Liver (tissue), 9 donors: Measurements from ENCODE around the gene ENC1. TPM values are rescaled to one million over a fixed set of nuclear protein-coding genes. Genes with fewer than 3 reads are reported as not detected.
A peak's percentile ranks its signal among the peaks of the same experiment; 100 is the strongest.

Experiments
- DNase-seq: peaks from one replicate; pipeline ENCODE4 v3.0.0-alpha.2; 2017; ENCODE audit warnings: low spot score
- H3K27ac ChIP-seq, 2 donors: one replicate each; pipeline ENCODE4 v1.7.0; 2013; ENCODE audit warnings: inconsistent platforms in 2 of 2, low read length in 2 of 2, control low read depth in 1 of 2, low read depth in 1 of 2, mild to moderate bottlenecking in 1 of 2
- H3K27me3 ChIP-seq, 4 donors: one replicate each; pipeline versions ENCODE4 v1.6.1 to v1.7.0; 2013; ENCODE audit warnings: low read length in 3 of 4, inconsistent platforms in 1 of 4, mild to moderate bottlenecking in 1 of 4, moderate library complexity in 1 of 4; ENCODE audit not compliant: control insufficient read depth in 4 of 4, insufficient read depth in 4 of 4
- H3K36me3 ChIP-seq, 4 donors: one replicate each; pipeline versions ENCODE4 v1.6.1 to v1.7.0; 2013; ENCODE audit warnings: low read length in 3 of 4, mild to moderate bottlenecking in 3 of 4, low read depth in 1 of 4, moderate library complexity in 1 of 4; ENCODE audit not compliant: control insufficient read depth in 4 of 4, insufficient read depth in 3 of 4
- H3K4me1 ChIP-seq, 4 donors: one replicate each; pipeline versions ENCODE4 v1.6.1 to v1.7.0; 2013; ENCODE audit warnings: low read length in 3 of 4, mild to moderate bottlenecking in 3 of 4, moderate library complexity in 1 of 4; ENCODE audit not compliant: control insufficient read depth in 4 of 4, insufficient read depth in 4 of 4
- H3K4me3 ChIP-seq, 3 donors: one replicate each; pipeline versions ENCODE4 v1.6.1 to v1.7.0; 2013; ENCODE audit warnings: low read length in 3 of 3, control low read depth in 1 of 3, low read depth in 1 of 3, mild to moderate bottlenecking in 1 of 3
- H3K9ac ChIP-seq, 2 donors: one replicate each; pipeline ENCODE4 v1.7.0; 2013; ENCODE audit warnings: low read length in 2 of 2, mild to moderate bottlenecking in 2 of 2, moderate library complexity in 2 of 2, control low read depth in 1 of 2, low read depth in 1 of 2
- H3K9me3 ChIP-seq, 4 donors: one replicate each; pipeline versions ENCODE4 v1.6.1 to v1.7.0; 2013; ENCODE audit warnings: low read length in 3 of 4; ENCODE audit not compliant: control insufficient read depth in 4 of 4
- EGR1 ChIP-seq, 2 donors: IDR thresholded peaks; 2 replicates each; pipeline ENCODE4 v1.6.1; 2016 to 2018; ENCODE audit warnings: antibody characterized with exemption in 2 of 2, low read depth in 2 of 2
- FOXA1 ChIP-seq: IDR thresholded peaks from 2 replicates; pipeline ENCODE4 v1.6.1; 2016; ENCODE audit warnings: antibody characterized with exemption
- GABPA ChIP-seq, 2 donors: IDR thresholded peaks in 1 of 2; conservative IDR thresholded peaks in 1 of 2; 2 replicates each; pipeline ENCODE4 v1.6.1; 2016; ENCODE audit warnings: antibody characterized with exemption in 2 of 2, mild to moderate bottlenecking in 1 of 2, moderate library complexity in 1 of 2
- HNF4G ChIP-seq: IDR thresholded peaks from 2 replicates; pipeline ENCODE4 v1.6.1; 2016; ENCODE audit warnings: antibody characterized with exemption
- JUND ChIP-seq, 2 donors: IDR thresholded peaks; 2 replicates each; pipeline ENCODE4 v1.6.1; 2016; ENCODE audit warnings: antibody characterized with exemption in 2 of 2
- RAD21 ChIP-seq, 2 donors: IDR thresholded peaks; 2 replicates each; pipeline ENCODE4 v1.6.1; 2016; ENCODE audit warnings: antibody characterized with exemption in 2 of 2, mild to moderate bottlenecking in 2 of 2
- RXRA ChIP-seq, 2 donors: IDR thresholded peaks; 2 replicates each; pipeline ENCODE4 v1.6.1; 2017 to 2018; ENCODE audit warnings: antibody characterized with exemption in 2 of 2, mild to moderate bottlenecking in 1 of 2
- TAF1 ChIP-seq: conservative IDR thresholded peaks from 2 replicates; pipeline ENCODE4 v1.6.1; 2016; ENCODE audit warnings: antibody characterized with exemption, mild to moderate bottlenecking
- YY1 ChIP-seq: IDR thresholded peaks from 2 replicates; pipeline ENCODE4 v1.6.1; 2016; ENCODE audit warnings: antibody characterized with exemption, mild to moderate bottlenecking
- whole genome bisulfite sequencing: extraction: QIAGEN DNeasy Blood & Tissue Kit; methylation state at CpG from one replicate; pipeline ENCODE4 v1.1.7; 2013; 5-methylcytosine and 5-hydroxymethylcytosine counted together
- polyA plus RNA-seq, 2 donors: library from polyadenylated mRNA; stranded (reverse) in 1 of 2; unstranded in 1 of 2; fragments of 200-250 nt in 1 of 2; fragments of >200 nt in 1 of 2; fragmentation: Nextera tagmentation in 1 of 2; extraction: Ambion mirVana in 1 of 2; gene quantifications; one replicate each; pipeline versions ENCODE4 v1.2.1 to v1.2.3, GENCODE V29; 2013 to 2015
- total RNA-seq, 2 donors: library from RNA; depleted of rRNA; stranded (reverse); fragments of >200 nt; gene quantifications; one replicate each; pipeline ENCODE4 v1.2.3, GENCODE V29; 2014
- TF ChIP-seq, protein P1 (sequence below): IDR thresholded peaks from 2 replicates; pipeline ENCODE4 v1.6.1; 2016; ENCODE audit warnings: antibody characterized with exemption
- TF ChIP-seq, protein P2 (sequence below): IDR thresholded peaks from 2 replicates; pipeline ENCODE4 v1.6.1; 2016; ENCODE audit warnings: antibody characterized with exemption
- TF ChIP-seq, protein P3 (sequence below): fragments of 150-350 bp; IDR thresholded peaks from 2 replicates; pipeline ENCODE4 v1.5.1; 2017; ENCODE audit warnings: improper control_type of control experiment, low read depth, low read length; ENCODE audit not compliant: missing input control
- TF ChIP-seq, protein P4 (sequence below): IDR thresholded peaks from 2 replicates; pipeline ENCODE4 v1.6.1; 2016; ENCODE audit warnings: antibody characterized with exemption
- donor health status: healthy.
- donor health status: healthy.
- donor health status: healthy.
- donor health status: healthy.
- donor health status: healthy.

Gene ENC1
- total and polyA plus RNA-seq, 4 donors: 5.7 to 34.4 (median 13.8) TPM

DNA sequence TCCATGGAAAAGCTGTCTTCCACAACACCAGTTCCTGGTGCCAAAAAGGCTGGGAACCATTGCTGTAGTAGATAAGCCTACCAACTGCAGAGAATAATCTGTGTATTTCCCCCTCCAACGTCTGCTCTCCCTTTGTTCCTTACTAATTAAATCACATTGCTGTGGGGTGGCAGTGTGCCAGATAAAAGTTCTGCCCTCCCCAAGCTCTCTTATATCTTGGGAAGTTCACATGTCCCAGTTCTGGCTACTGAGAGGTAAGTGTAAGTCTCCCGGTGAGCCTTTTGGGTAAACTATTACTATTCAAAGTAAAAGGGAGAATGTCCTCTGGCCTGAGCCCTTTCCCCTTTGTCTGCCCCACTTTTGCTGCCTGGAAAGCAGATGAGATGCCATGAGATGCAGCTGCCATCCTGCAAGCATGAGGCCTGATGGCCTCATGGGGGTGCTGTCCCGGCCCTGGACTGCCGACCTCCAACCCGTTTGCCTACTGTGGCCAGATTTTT, 14.7 kb downstream of the ENC1 start:
- TF ChIP-seq, protein P1, sequence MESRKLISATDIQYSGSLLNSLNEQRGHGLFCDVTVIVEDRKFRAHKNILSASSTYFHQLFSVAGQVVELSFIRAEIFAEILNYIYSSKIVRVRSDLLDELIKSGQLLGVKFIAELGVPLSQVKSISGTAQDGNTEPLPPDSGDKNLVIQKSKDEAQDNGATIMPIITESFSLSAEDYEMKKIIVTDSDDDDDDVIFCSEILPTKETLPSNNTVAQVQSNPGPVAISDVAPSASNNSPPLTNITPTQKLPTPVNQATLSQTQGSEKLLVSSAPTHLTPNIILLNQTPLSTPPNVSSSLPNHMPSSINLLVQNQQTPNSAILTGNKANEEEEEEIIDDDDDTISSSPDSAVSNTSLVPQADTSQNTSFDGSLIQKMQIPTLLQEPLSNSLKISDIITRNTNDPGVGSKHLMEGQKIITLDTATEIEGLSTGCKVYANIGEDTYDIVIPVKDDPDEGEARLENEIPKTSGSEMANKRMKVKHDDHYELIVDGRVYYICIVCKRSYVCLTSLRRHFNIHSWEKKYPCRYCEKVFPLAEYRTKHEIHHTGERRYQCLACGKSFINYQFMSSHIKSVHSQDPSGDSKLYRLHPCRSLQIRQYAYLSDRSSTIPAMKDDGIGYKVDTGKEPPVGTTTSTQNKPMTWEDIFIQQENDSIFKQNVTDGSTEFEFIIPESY: no peak
- TF ChIP-seq TAF1 (no peak), YY1 (no peak), RAD21 (IDR thresholded peaks at IDR 0.05) (peak in 1 of 2 donors; percentile 29), HNF4G (no peak), RXRA (IDR thresholded peaks at IDR 0.05) (no peak), EGR1 (IDR thresholded peaks at IDR 0.05; ENCODE audit: low read depth in 2 of 2) (no peak)
- TF ChIP-seq, protein P2, sequence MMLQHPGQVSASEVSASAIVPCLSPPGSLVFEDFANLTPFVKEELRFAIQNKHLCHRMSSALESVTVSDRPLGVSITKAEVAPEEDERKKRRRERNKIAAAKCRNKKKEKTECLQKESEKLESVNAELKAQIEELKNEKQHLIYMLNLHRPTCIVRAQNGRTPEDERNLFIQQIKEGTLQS: no peak
- WGBS: 66% methylated on average over 5 of the region's 5 CpGs
- Histone ChIP-seq H3K4me1 (no peaks in the 10 kb centered on the region), H3K36me3 (peaks cover 0 to 18% (median 5%) of the 10 kb centered on the region in 4 donors), H3K9ac (no peak overlapping the region), H3K4me3 (no peak overlapping the region), H3K27me3 (no peaks in the 10 kb centered on the region), H3K9me3 (no peaks in the 10 kb centered on the region), H3K27ac (no peak overlapping the region)
- no peak for DNase-seq

DNA sequence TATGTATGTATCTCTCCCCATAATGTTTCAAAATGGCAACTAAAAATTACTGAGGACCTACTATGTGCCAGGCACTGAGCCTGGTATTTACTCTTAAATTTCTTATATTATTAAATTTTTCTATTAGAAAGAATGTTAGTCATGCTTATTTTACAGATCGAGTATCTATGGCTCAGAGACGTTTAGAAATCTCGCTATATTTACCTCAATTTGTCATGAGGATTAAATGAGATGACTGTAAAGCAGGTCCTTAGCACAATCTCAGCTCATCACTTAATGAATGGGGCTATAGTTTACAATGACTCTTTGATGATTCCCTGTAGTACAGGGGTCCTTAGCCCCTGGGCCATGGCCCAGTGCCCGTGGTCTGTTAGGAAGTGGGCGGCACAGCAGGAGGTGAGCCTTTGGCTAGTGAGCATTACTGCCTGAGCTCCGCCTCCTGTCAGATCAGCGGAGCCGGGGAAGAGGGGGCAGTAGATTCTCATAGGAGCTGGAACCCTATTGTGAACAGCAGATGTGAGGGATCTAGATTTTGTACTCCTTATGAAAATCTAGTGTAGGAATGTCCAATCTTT, 15.5 kb downstream of the ENC1 start:
- peaks cover 0 to 13% (median 3%) of the 10 kb centered on the region in 4 donors for H3K36me3 ChIP-seq
- no peaks in the 10 kb centered on the region for H3K27me3 ChIP-seq
- no peak overlapping the region for H3K27ac ChIP-seq
- TF ChIP-seq GABPA (IDR thresholded peaks at IDR 0.05 in 1 of 2, conservative IDR thresholded peaks at IDR 0.05 in 1 of 2): no peak
- TF ChIP-seq, protein P3, sequence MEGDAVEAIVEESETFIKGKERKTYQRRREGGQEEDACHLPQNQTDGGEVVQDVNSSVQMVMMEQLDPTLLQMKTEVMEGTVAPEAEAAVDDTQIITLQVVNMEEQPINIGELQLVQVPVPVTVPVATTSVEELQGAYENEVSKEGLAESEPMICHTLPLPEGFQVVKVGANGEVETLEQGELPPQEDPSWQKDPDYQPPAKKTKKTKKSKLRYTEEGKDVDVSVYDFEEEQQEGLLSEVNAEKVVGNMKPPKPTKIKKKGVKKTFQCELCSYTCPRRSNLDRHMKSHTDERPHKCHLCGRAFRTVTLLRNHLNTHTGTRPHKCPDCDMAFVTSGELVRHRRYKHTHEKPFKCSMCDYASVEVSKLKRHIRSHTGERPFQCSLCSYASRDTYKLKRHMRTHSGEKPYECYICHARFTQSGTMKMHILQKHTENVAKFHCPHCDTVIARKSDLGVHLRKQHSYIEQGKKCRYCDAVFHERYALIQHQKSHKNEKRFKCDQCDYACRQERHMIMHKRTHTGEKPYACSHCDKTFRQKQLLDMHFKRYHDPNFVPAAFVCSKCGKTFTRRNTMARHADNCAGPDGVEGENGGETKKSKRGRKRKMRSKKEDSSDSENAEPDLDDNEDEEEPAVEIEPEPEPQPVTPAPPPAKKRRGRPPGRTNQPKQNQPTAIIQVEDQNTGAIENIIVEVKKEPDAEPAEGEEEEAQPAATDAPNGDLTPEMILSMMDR: no peak
- TF ChIP-seq EGR1 (IDR thresholded peaks at IDR 0.05; ENCODE audit: low read depth in 2 of 2): no peak
- no peak for TF ChIP-seq YY1
- TF ChIP-seq RXRA (IDR thresholded peaks at IDR 0.05): no peak
- TF ChIP-seq, protein P2: no peak
- TF ChIP-seq, protein P1: no peak
- no peak for TF ChIP-seq JUND (IDR thresholded peaks at IDR 0.05)
- TF ChIP-seq FOXA1: no peak
- TF ChIP-seq, protein P4, sequence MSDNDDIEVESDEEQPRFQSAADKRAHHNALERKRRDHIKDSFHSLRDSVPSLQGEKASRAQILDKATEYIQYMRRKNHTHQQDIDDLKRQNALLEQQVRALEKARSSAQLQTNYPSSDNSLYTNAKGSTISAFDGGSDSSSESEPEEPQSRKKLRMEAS: no peak
- no peak for DNase-seq
- no peaks in the 10 kb centered on the region for H3K9me3 ChIP-seq
- no peaks in the 10 kb centered on the region for H3K4me1 ChIP-seq
- H3K4me3 ChIP-seq: no peak overlapping the region
- WGBS: 92% methylated on average over 8 of the region's 8 CpGs
- H3K9ac ChIP-seq: no peak overlapping the region
